GM12878 (cell line): ENCODE measurements around the gene LEF1. TPM values are rescaled to one million over a fixed set of nuclear protein-coding genes. Genes with fewer than 3 reads are reported as not detected.

Experiments
- CHD4 ChIP-seq: fragments of 200-600 bp; sonication (generic); IDR thresholded peaks from 2 replicates; pipeline ENCODE4 v1.6.1; 2016; ENCODE audit warnings: mild to moderate bottlenecking
- CREM ChIP-seq: IDR thresholded peaks from 2 replicates; pipeline ENCODE4 v1.6.1; 2014; ENCODE audit warnings: antibody characterized with exemption, low read depth
- FOXK2 ChIP-seq: fragments of 450-650 bp; IDR thresholded peaks from 2 replicates; pipeline ENCODE4 v1.6.1; 2017; ENCODE audit warnings: mild to moderate bottlenecking, moderate library complexity
- IKZF2 ChIP-seq, 2 experiments: fragments of 450-650 bp; IDR thresholded peaks; 2 replicates each; pipeline ENCODE4 v1.6.1; 2017; ENCODE audit warnings: mild to moderate bottlenecking in 2 of 2, moderate library complexity in 2 of 2
- IRF5 ChIP-seq: fragments of 450-650 bp; IDR thresholded peaks from 2 replicates; pipeline ENCODE4 v1.6.1; 2017; ENCODE audit warnings: borderline replicate concordance
- MEF2B ChIP-seq: fragments of 450-650 bp; IDR thresholded peaks from 2 replicates; pipeline ENCODE4 v1.6.1; 2018; ENCODE audit warnings: mild to moderate bottlenecking, moderate library complexity; ENCODE audit not compliant: partially characterized antibody, poor library complexity, severe bottlenecking
- POU2F2 ChIP-seq: IDR thresholded peaks from 3 replicates; pipeline ENCODE4 v1.6.1; 2011; ENCODE audit warnings: low read depth, mild to moderate bottlenecking, low read length, borderline replicate concordance
- STAT3 ChIP-seq: IDR thresholded peaks from 2 replicates; pipeline ENCODE4 v1.6.1; 2011; ENCODE audit warnings: low read depth, low read length, improper control_type of control experiment
- ZNF687 ChIP-seq: fragments of 450-650 bp; IDR thresholded peaks from 2 replicates; pipeline ENCODE4 v1.6.1; 2017; ENCODE audit warnings: mild to moderate bottlenecking, moderate library complexity
- polyA plus RNA-seq, 11 experiments: library from polyadenylated mRNA; depleted of rRNA in 4 of 11; unstranded in 6 of 11; stranded (reverse) in 5 of 11; fragments of >200 nt; fragmentation: Nextera tagmentation in 4 of 11; fragmentation: Illumina TruSeq in 1 of 11; extraction: Ambion mirVana in 4 of 11; extraction: Trizol in 1 of 11; gene quantifications; 1 replicate in 1 of 11; 2 replicates in 10 of 11; pipeline versions ENCODE4 v1.2.1 to v1.2.3, GENCODE V29; 2011 to 2016; ENCODE audit warnings: inconsistent platforms in 2 of 11, missing spikeins in 2 of 11, low read depth in 1 of 11
- total RNA-seq, 4 experiments: library from RNA; depleted of rRNA in 3 of 4; stranded (reverse); fragments of >200 nt in 3 of 4; fragmentation: Illumina TruSeq in 1 of 4; extraction: Trizol in 1 of 4; gene quantifications; 2 replicates each; pipeline versions ENCODE4 v1.2.1 to v1.2.3, GENCODE V29; 2013 to 2021

The LEF1 gene
- total and polyA plus RNA-seq, 10 of the 15 experiments (the other 5 are each of a cell fraction or from before 2014, with no cell fraction given): 10.2 to 38.1 (median 19.5) TPM

- TF ChIP-seq ZNF687 (no peak), POU2F2 (no peak), CREM (0 out of 2 replicates have a peak, but pooled peaks have one; percentile 18), IKZF2 (IDR thresholded peaks at IDR 0.05) (peak in 1 of 2 experiments; percentile 29; a peak in 1 of 4 replicates), CHD4 (no peak), MEF2B (peak; percentile 59), FOXK2 (no peak), STAT3 (no peak), IRF5 (no peak)
These were observed 49.4 kb downstream of the LEF1 start (continued) for GRCh38 chr4:108119199-108119800.
